Astrocyte of the spinal cord (primary cell): Measurements from ENCODE around the gene RNASE8.

Source experiments
- DNase-seq: peaks from one replicate; pipeline ENCODE4 v3.0.0; 2011; ENCODE audit warnings: low read depth, low spot score
- H3K4me3 ChIP-seq: 2 replicates; pipeline ENCODE4 v1.5.1; 2011; ENCODE audit warnings: low read depth, mild to moderate bottlenecking, low read length, moderate library complexity
- in situ Hi-C: cut with HindIII; loops from 2 replicates; pipeline ENCODE4 v1.10.0; 2017; ENCODE audit warnings: low sequenced_read_pairs
- TF ChIP-seq, protein P1 (sequence below): IDR thresholded peaks from 2 replicates; pipeline ENCODE4 v1.5.1; 2012; ENCODE audit warnings: low read depth, mild to moderate bottlenecking, low read length, inconsistent platforms

RNASE8 gene

DNA sequence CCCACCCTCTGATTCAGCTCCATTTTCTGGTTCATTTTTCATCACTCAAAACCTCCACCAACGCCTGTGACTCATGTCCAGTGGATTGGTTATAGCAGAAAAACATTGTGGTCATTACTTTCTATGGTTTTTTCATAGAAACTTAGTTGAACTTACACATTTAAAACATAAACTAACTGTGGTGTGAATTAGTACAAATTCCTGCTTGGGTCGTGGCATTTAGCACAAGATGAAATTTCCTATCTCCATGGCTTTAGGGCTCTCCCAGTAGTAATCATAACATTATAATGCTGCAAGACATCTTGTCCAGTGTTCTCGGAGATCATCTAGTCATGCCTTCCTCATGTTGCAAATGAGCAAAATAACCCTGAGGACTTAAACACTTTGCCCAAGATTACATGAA lies 8.3 kb upstream of the RNASE8 start:
- TF ChIP-seq, protein P1, sequence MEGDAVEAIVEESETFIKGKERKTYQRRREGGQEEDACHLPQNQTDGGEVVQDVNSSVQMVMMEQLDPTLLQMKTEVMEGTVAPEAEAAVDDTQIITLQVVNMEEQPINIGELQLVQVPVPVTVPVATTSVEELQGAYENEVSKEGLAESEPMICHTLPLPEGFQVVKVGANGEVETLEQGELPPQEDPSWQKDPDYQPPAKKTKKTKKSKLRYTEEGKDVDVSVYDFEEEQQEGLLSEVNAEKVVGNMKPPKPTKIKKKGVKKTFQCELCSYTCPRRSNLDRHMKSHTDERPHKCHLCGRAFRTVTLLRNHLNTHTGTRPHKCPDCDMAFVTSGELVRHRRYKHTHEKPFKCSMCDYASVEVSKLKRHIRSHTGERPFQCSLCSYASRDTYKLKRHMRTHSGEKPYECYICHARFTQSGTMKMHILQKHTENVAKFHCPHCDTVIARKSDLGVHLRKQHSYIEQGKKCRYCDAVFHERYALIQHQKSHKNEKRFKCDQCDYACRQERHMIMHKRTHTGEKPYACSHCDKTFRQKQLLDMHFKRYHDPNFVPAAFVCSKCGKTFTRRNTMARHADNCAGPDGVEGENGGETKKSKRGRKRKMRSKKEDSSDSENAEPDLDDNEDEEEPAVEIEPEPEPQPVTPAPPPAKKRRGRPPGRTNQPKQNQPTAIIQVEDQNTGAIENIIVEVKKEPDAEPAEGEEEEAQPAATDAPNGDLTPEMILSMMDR, result no peak
- DNase-seq, result no peak
- no peak overlapping the region for H3K4me3 ChIP-seq
- in situ Hi-C loops, result no loop called here

DNA sequence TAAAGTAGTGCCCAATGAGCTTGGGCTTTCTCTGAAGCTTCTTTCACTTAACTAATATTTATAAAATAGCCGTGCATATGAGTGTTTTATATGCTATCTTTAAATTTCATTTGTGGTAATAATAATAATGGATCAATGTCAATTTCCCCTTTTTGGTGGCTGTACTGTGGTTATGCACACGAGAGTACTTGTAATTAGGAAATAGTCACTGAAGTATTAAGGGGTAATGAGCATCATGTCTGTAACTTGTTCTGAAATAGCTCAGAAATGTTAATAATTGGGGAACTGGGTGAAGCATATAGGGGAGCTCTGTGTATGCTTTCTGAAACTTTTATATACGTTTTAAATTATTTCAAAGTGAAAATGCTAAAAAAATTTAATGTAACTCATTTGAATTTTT lies 7.0 kb upstream of the RNASE8 start:
- TF ChIP-seq, protein P1, result no peak
- in situ Hi-C loops, result no loop called here
- DNase-seq, result no peak
- H3K4me3 ChIP-seq, result no peak overlapping the region

DNA sequence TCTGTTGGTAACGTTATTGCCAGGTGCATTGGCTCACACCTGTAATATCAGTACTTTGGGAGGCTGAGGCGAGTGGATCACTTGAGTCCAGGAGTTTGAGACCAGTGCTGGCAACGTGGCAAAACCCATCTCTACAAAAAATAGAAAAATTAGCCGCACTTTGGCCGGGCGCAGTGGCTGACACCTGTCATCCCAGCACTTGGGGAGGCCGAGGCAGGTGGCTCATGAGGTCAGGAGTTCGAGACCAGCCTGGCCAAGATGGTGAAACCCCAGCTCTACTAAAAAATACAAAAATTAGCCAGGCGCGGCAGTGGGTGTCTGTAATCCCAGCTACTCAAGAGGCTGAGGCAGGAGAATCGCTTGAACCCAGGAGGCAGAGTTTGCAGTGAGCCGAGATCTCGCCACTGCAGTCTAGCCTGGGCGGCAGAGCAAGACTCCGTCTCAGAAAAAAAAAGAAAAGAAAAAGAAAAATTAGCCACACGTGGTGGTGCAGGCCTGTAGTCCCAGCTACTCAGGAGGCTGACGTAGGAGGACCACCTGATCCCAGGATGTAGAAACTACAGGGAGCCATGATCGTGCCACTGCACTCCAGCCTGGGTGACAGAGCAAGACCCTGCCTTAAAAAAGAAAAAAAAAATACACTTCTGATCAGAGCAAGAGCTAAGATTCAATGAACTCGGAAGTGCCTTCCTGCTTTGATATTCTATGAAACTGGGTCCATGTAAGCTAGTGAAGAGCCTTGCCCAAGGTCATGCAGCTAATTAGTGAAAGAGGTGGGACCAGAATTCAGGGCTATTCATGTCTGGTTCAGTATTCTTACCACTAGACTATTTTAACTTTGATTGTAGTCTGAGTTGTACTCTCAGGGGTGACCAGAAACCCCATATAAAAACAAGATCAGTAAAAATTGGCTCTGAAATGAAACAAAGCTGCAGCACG lies 4.2 kb upstream of the RNASE8 start:
- in situ Hi-C loops, result no loop called here
- DNase-seq, result no peak
- no peak overlapping the region for H3K4me3 ChIP-seq
- TF ChIP-seq, protein P1, result no peak

DNA sequence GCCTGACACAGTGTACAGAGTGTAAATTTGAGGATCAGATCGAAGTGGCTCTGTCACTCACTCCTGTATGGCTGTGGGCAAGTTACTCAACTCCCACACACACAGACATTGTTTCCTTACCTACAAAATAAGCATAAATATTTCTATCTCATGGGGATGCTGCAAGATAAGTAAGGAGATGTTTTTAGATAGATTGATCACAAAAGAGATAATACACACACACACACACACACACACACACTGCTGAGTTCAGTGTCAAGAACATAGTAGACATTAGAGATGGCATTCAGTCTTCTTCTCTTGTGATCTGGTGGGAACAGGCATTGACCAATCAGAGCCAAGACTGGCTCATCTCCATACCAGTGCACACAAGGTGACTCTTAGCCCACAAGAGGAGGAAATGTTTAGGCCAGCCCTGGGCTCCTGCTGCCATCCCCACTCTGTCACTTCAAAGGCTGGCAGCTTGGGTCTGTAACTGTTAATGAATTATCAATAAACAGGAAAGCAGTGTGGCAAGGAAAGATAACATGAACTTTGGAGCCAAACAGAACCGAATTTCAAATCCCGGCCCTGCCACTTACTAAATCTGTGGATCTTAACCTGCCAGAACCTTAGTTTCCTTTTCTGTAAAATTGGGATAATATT lies 3.4 kb upstream of the RNASE8 start:
- TF ChIP-seq, protein P1, result no peak
- in situ Hi-C loops, result no loop called here

DNA sequence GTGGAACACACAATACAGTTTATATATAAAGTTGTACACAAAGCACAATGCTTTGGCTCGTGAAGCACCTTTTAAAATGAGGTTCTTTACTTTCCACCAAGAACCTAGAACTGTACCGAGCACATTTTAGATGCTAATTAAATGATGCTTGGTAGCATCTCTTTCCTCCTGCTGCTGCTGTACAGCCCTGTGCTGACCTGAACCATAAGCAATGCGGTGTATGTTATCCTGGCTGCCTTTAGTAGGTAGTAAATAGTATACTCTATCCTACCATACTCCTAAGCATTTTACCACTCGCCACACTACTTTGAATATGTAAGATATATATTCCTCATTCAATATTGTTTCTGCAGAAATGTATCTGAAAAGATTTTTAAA lies 2.9 kb upstream of the RNASE8 start:
- in situ Hi-C loops, result no loop called here
- DNase-seq, result no peak
- H3K4me3 ChIP-seq, result no peak overlapping the region
- TF ChIP-seq, protein P1, result no peak

More for the DNA sequence above, 3.4 kb upstream of the RNASE8 start:
- DNase-seq, result no peak
- H3K4me3 ChIP-seq, result no peak overlapping the region

DNA sequence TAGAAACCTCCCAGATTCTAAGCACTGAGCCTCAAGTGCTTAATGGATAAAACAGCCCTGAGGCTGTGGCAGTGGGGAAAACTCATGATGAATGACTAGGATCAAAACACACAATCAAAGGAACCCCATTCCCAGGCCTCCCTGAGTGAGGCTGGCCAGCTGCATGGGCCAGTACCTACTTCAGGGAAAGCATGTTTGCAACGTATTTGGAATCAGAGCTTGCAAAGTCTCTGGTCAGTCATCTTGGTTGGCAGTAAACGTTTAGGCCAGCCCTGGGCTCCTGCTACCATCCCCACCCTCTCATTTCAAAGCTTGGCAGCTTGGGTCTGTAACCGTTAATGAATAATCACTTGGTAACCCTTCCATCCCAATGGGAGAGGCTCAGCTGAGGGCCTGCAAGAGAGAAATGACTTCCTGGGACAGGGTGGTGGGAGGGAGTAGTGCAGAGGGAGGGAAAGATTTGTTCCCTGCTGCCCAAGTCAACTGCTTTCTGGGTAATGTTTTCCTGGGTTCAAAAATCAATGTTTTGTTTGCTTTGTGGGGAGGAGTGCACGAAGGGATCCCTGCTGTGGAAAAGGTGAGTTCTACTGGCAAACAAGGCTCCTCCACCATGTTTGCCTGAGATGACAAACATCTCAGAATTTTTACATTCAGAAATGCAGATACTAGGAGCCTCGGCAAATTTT lies 2.0 kb upstream of the RNASE8 start:
- TF ChIP-seq, protein P1, result no peak
- no peak for DNase-seq
- no peak overlapping the region for H3K4me3 ChIP-seq
- in situ Hi-C loops, result no loop called here
